Stomach (tissue), 4 donors: Measurements from ENCODE around the gene MAN1A1.

Experiments
- CTCF ChIP-seq, 7 experiments: fragments of 450-650 bp in 4 of 7; fragments of 200-600 bp in 3 of 7; sonication (generic) in 3 of 7; IDR thresholded peaks; one replicate each; pipeline ENCODE4 v1.5.1; 2016 to 2019; ENCODE audit warnings: antibody characterized with exemption in 7 of 7, control low read depth in 2 of 7, mild to moderate bottlenecking in 1 of 7
- POLR2A ChIP-seq, 4 donors: fragments of 450-650 bp; IDR thresholded peaks; one replicate each; pipeline ENCODE4 v1.6.1; 2016; ENCODE audit warnings: antibody characterized with exemption in 4 of 4, control low read depth in 2 of 4, mild to moderate bottlenecking in 1 of 4, moderate library complexity in 1 of 4
- POLR2AphosphoS5 ChIP-seq, 3 donors: sonication (generic); formaldehyde crosslinking; IDR thresholded peaks; one replicate each; pipeline ENCODE4 v1.6.1; 2016; ENCODE audit warnings: antibody characterized with exemption in 3 of 3

GRCh38 chr6:119270545-119270944 is 79.0 kb downstream of the MAN1A1 start:
- TF ChIP-seq CTCF (IDR thresholded peaks at IDR 0.05) (no peak), POLR2A (IDR thresholded peaks at IDR 0.05) (no peak), POLR2AphosphoS5 (IDR thresholded peaks at IDR 0.05) (no peak)
